ENCODE data around the gene PDSS2.

PDSS2 gene

DNA sequence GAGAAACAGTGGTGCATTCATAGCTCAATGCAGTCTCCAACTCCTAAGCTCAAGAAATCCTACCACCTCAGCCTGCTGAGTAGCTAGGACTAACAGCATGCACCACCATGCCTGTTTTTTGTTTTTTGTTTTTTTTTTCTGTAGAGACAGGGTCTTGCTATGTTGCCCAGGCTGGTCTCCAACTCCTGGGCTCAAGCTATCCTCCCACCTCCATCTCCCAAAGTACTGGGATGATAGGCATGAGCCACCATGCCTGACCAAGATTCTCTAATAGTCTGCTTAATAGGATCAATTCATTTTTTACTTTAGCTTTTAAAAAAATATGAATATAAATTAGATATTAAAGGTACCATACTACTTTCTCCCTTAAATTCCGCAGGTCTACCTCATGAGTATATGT is 191.7 kb downstream of the PDSS2 start:
- DNase-seq (ENCODE audit: low spot score) = no peak

DNA sequence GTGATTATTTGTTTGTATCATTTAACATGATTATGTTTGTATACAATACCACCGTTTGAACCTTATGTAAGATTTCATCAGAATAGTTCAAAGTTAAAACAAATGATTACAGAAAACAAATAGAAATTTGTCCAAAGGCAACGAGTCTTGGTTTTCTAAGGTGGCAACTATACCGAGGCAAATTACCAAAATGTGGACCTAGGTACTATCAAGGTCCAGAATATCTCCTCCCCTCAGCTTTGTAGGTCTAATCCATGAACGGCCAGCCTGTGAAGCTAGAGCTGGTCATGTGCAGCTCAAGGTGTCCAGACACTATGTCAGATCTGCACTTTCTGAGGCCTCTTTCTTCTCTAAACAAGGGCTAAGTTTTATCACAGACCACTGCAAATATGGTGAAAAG is 192.4 kb downstream of the PDSS2 start:
- no peak for DNase-seq (ENCODE audit: low spot score)

DNA sequence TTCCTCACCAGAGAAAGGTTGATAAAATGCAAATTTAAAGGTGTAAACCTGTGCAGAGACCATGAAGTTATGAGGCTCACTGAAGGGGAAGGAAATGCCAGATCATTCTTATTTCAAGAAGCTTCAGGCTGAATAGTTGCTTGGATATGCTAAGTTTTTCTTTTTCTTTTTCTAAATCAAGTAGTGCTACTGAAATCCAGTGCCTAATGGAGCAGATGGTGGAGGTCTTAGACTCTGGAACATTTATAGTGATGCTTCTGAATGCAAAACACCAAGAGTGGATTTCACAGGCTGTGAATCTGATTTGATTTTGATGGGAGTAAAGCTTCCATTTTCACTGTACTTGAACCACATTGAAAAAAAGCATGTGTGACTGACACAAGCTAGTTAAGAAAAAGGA is 192.8 kb downstream of the PDSS2 start:
- DNase-seq (ENCODE audit: low spot score) = no peak

DNA sequence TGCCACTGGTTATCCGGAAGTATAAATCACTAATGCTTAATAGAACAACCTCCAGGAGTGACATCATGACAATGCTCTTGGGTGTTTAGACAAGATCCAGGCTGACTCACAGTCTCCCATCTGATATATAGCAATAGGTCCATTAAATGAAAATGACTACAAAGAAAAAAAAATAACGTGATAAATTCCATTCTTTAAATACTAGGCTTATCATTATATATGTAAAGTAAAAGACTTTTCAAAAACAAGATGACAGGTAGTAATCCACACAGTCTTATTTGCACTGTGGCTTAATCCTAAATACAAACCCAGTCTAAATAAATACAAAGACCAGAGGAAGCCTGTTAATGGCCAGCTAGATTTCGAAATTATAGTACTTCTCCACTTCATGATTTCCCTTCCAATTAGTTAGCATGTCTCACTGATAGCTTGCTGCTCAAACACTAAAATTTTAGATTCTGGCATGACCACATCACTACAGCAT is 195.0 kb downstream of the PDSS2 start:
- DNase-seq (ENCODE audit: low spot score) = no peak

DNA sequence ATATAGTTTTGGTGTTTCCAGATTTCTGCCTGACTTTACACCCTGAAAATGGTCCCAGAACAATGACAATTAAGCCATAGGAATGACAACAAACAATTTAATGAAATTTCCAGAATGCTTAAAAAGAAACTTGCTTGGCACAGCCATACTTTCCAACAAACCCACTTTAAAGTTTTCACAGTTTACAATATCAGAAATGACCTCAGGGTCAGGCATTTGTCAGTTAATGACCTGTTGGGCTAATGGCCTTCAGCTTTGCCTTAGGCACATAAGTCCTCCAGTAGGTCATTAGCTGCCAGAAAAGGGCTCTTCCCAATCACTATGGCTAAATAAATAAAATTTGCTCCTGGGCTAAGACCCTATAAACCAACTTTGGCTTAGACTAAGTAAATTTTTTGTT is 199.4 kb downstream of the PDSS2 start:
- no peak for DNase-seq (ENCODE audit: low spot score)

DNA sequence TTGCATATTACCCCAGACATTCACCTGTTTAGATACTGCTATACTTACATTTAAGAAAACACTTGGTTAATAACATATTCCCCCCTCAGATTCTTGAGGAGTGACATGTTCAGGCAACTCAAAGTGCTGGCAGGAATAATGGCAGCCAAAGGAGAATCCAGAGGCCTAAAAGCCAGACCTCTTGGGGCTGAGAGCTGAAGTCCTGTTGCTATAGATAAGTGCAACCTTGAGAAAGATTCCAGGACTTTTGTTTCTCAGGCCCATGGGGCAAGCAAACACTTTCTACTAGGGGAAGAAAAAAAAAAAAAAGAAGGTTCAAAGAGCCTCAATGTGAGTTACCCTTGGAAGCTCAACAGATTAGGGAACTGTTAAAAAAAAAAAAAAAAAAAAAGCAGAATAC is 211.2 kb downstream of the PDSS2 start:
- no peak for DNase-seq (ENCODE audit: low spot score)

DNA sequence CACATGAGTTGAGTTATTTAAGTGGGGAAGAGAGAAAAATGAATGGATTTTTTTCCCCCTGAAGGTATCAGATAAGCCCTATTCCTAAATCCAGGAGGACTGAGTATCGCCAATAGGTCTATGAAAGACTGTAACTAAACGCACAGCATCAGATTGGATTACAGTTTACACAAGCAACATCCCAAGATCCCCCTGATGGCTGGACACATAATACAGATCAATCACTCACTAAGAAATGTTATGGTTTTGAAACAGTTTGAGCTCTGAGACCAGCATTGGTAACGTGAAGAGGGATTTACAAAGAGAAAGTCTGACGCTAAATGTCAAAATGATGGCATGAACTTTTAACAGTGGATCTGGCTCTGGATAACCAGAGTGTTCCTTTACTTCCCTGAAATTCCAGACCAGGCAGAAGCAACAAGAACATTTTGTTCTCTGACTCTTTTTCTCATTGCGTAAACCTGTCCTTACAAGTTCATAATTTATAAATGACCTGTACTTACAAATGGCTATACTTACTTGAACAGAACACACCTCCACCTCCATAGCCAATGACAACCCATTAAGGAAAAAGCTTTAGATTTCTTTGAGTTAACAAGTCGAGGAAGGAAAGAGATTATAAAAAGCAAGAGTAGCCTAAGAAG is 212.3 kb downstream of the PDSS2 start:
- DNase-seq (ENCODE audit: low spot score) = no peak

DNA sequence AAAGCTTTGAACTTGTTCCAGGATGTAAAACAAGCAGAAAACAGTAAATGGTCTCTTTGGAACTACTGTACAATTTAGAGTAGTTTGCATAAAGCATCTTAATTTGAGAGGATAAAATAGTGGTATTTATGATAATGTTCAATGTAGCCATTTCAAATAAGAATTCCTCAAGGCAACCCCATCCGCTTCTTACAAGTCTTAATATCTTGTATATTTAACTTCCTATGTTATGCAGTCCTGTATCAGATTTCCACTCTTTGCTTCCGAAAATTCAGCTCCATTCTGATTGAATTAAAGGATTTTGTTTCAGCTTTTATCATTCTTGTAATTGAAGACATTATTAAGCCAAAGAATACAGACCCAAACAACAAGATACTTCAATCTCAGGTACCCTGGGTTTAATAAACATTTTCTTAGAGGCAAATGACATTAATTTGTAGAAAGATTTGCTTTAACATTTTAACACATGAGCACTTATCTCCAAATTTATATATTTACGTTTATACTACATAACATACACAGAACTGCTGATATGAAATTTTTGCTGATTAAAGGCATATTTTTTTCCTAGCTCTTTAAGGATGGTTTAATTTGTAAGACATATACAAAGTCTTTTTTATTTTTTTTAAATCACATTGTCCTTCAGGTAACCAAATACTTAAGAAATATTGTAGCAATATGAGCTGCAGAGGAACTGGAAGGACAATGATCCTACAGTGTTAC is 213.0 kb downstream of the PDSS2 start:
- no peak for DNase-seq (ENCODE audit: low spot score)

DNA sequence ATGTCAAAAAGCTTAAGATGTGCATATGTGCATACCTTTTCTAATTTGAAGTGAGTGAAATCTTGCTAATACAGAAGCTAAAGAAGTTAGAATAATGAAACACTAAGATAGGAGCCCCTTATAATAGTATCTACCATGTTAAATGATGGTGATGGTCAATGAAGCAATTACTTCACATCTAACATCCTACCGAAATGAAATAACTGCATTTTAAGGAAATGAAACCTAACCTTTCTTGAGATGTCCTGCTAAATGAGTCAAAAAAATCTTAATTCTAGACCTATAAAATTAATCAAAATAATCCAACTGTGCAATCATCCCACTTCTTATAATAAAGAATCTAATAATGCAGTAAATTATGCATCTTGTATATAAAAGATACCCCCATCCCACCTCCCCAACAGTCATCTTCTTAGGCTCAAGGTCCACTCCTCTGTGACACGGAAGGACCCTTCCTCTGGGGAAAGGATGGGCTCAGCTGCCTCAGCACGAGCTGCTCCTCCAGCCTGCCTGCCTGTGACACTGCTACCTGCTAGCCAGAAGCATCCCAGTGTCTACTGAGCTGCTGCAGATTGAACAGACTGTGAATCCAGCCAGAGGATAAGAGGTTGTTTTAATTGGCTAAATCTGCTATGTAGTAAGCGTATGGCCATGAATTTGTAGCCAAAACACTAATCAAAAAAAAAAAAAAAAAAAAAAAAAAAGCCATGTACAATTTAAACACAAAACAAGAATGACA is 214.5 kb downstream of the PDSS2 start:
- DNase-seq (ENCODE audit: low spot score) = peak; percentile 48

DNA sequence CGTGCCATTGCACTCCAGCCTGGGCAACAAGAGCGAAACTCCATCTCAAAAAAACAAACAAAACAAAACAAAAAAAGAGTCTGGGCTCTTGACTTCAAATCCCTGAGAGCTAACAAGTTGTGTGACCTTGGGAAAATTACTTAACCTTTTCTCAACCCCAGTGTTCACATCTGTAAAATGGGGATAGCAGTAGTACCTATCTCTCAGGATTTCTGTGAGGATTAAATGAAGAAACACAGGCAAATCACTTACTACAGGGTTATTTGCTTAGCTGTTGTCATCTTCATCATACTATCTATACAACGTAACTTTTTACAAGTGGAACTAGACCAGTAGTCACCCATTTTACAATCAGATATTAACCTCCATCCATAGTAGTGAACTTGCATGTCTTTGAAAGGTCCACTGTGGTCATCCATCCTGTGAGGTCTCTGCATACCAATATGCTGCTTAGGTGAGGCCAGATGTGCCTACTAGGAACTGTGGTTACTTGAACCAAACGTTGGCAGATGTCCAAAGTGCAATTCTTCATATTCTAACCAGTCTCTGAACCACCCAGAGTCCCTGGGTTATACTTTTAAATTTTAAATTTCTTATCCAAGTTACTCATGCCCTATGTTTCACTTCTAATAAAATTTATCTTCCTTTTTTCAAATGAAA is 215.2 kb downstream of the PDSS2 start:
- DNase-seq (ENCODE audit: low spot score) = no peak

DNA sequence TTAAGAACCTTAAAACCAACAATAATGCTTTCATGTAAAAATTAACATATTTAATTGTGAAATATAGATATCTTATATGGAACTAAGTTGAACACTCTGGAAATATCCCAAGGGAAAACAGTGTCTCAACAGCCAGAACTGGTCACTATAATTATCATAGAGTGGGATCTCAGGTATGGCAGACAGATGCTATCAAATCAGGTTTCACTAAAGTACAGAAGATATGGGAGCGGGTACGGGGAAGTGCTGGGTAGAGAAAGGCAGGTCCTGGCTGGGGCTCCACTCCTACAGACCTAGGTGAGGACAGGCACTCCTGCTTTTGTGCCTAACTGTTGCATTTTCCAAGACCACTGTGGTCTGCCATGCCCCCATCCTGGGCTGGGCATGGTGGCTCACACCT is 215.9 kb downstream of the PDSS2 start:
- no peak for DNase-seq (ENCODE audit: low spot score)

DNA sequence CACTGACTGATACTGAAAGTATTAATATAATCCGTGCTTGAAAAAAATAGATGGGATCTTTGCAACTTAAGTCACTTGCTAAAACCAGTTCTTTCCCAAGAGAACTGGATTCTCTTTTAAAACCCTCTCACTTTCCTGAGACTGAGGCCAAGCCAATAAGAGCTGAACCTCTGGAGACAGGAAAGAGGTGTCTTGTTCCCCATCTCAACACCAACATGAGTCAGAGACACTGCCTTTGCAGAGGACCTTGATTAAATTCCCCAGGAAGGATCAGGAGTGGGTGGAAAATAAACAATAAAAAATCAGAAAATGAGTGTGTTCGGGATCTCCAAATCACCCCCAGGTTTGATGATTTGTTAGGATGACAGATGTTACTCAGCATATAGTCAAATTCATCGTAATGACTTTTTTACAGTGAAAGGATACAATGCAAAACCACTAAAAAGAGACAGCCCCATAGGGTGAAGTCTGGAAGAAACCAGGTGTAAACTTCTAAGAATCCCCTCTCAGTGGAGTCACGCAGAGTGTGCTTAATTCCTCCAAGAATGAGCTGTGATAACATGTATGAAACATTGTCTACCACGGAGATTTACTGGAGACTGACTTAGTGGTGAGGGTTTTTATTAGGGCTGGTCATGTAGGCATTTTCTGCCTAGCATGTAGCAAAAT is 221.2 kb downstream of the PDSS2 start:
- DNase-seq (ENCODE audit: low spot score) = no peak

DNA sequence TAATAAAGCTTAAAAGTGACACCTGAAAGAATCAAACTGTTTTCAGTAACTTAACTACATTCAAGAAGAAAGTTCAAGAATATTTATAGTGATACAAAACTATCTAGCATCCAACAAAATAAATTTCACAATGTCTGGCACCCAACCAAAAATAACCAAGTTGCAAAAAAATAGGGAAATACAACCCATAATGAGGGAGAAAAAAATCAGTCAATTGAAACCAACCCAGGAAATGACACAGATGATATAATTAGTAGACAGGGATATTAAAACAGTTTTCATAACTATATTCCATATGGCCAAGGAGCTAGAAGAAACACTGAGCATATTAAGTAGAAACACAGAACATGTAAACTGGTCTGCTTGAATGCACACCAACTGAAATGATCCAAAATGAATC is 223.9 kb downstream of the PDSS2 start:
- DNase-seq (ENCODE audit: low spot score) = no peak

DNA sequence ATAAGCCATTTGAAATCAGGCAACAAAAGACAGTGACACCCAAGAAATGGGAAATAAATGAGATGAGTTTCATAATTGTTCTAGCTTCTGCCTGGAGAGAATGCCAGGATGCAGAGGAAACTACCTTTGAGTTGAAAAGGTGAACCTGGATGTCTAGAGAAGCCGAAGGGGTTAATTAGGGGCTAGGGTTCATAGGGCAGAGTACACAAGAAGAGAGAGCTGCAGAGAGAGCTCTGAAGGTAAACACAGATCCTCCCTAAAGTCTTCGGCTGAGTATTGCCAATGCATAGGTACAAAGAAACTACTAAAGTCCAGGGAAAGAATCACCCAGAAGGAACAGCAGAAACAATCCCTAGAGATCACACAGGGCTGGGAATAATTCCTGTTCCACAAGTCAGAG is 224.4 kb downstream of the PDSS2 start:
- DNase-seq (ENCODE audit: low spot score) = no peak

DNA sequence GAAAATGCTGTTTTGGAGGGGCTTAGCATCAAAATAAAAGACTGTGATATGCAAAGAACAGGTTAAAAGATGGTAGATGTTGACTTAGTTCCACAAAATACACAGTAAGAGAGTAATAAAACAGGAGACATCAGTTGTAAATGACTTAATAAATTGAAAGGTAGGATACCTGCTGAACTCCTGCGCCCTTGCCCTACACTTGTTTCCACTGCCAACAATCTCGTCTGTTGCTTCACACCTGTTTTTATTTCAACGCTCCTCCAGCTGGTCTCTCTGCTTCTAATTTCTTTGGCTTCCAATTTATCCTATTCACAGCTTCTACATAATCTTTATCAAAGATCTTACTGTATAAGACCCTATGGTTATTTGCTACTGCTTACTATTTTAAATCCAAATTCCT is 228.1 kb downstream of the PDSS2 start:
- DNase-seq (ENCODE audit: low spot score) = no peak

DNA sequence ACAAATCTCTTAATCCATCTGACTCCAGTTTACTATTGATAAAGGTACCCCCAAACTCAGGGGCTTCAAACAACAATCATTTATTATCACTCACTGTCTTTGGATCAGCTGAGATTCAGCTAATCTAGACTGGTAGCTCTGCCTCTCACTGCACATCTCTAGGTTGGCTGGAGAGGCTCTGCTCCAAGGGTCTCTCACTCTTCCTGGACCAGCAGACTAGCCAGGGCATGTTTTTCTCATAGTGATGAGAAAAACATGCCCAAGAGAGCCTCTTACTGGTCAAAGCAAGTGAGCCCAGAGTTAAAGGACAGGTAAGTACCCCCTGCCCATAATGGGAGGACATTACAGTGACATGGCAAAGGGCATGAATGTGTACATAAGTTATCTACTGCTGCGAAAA is 228.9 kb downstream of the PDSS2 start:
- DNase-seq (ENCODE audit: low spot score) = no peak

DNA sequence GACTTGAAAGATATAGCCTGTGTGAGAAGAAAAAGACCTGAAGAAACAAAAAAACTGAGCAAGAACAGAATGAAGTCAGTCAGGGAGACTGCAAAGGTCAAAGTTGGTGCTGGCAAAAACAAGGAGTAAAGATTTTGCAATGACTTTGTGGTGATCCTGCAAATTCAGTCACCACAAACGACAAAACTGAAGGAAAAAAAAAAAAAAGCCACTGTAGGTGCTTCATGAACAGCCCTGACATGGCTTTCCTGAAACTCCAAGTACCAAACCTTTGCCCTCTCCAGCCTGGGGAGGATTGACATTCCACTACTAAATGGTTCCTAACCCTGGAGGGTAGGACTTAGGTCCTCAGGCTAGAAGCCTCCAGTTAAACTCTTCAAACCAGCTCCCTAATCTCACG is 229.3 kb downstream of the PDSS2 start:
- DNase-seq (ENCODE audit: low spot score) = no peak

DNA sequence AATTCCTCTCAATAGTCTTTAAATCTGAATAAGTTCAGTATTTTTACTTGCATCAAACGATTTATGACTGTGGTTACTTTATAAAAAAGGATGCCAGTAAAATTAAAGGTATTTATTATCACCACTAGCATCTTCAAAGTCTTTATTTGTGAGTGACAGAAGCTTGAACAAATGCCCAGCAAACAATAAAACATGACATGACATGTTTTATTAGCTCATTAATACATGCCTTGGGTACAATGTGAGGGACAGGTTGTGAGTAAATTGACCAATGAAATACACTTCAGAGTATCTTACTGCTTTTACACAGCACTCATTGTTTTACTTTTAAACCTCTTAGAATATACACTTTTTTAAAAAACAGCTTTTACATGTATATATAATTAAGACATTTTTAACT is 230.6 kb downstream of the PDSS2 start:
- no peak for DNase-seq (ENCODE audit: low spot score)

DNA sequence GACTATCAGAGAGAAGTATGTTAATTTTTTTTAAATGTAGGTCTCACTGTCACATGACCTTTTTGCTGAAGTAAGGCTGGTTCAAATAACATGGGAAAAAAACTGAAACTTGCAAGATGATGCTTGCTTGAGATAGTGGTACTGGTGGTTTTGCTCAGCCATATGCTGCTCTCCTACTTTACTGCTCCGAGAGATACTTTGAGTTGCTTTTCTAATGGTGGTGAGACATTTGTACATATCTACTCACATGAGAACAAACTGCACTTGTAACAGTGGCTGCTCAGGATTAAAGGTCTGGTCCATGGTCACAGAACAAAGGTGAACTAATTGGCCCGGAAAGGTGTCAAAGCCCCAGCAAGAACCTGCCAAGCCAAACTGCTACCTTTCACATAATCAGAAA is 237.8 kb downstream of the PDSS2 start:
- no peak for DNase-seq (ENCODE audit: low spot score)

DNA sequence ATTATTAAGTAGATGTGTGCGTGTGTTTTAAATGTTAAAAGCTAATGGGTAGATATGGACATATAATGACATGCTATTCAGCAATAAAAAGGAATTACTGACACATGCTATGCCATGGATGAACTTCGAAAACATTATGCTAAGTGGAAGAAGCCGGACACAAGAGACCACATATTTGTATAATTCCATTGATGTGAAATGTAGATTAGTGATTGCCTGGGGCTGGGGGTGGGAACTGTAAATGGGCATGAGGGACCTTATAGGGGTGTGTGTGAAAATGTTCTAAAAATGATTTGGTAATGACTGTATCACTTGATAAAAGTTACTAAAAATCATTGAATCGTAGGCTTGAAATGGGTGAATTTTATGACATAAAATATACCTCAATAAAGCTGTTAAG is 239.5 kb downstream of the PDSS2 start:
- DNase-seq (ENCODE audit: low spot score) = no peak

DNA sequence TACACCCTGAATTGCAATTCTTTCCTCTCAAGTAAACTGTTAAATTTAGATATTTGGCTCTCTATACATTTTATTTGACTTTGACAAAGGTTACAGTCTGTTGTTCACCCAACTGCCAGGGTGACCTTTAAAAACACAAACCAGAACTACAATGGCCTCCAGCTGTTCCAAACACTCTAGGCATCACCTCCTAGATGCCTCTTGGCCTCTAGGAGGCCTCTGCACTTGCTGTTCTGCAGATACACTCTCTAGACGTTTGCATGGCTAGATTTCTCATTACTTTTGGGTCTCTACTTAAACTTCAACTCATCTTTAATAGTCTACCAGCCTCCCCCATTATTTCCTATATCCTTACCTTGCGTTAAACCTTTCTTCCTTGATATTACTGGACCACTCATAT is 241.2 kb downstream of the PDSS2 start:
- DNase-seq (ENCODE audit: low spot score) = no peak

DNA sequence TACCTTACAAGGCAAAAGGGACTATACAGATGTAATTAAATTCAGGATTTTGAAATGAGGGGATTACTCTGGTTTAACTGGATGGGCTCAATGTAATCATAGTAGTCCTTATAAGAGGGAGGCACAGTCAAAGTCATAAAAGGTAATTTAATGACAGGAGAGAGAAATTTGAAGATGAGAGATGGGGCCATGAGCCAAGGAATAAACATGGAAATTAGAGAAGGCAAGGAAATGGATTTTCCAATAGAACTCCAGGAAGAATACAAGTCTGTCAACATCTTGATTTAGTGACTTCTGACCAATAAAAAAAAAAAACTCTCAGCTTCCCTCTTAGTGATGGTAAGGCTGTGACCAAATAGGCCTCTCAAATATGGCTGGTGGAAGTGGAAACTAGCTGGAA is 242.1 kb downstream of the PDSS2 start:
- DNase-seq (ENCODE audit: low spot score) = no peak

Measured in cerebellar cortex (tissue), 1 donor.